GM21381 (cell line): ENCODE data around the gene TMEM190.
"Not testable (repeated sequence)": the region's sequence is repeated elsewhere in the genome, so short reads cannot be mapped to it uniquely, and the experiment has no call there.

Source experiments
- ATAC-seq: cut with Tn5 transposase; IDR thresholded peaks from one replicate; pipeline ENCODE4 v1.9.1; 2021; ENCODE audit warnings: mild to moderate bottlenecking, moderate library complexity; ENCODE audit not compliant: unreplicated experiment

Gene TMEM190

DNA sequence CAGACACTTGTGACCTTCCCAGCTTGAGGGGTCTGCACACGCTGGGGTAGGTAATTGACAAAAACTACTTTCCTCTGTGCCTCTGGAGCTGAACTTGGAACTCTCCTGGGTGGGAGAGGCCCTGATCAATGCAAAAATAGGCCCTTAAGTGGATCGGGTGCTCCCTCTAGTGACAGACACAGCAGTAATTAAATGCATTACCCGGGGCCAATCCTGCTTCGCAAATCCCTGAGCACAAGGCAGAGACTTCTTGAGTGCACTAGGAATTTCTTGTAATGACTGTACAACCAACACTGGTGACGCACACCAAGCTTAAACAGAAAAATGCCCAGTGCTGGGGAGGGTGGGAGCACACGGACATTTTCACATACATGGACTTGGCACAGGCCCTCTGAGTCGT is 41.6 kb downstream of the TMEM190 start:
- ATAC-seq, result no peak

DNA sequence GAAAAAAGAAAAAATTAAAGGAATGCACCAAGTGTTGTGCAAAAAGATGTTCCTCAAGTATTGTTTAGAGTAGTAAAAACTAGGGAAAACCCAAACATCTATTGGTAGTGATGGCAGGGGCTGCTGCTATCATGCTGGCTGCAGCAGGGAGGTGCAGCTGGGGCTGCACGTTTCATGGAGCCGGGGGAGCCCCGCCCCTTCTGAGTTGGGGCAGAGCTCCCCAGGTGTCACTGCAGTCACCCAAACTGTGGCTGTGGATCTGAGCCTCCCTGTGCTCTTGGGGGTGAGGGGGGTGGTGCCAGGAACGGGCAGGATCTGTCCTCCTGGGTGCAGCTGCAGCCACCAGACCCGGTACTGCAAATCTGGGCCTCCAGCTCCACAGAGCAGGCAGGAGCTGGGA is 42.5 kb downstream of the TMEM190 start:
- ATAC-seq, result no peak

DNA sequence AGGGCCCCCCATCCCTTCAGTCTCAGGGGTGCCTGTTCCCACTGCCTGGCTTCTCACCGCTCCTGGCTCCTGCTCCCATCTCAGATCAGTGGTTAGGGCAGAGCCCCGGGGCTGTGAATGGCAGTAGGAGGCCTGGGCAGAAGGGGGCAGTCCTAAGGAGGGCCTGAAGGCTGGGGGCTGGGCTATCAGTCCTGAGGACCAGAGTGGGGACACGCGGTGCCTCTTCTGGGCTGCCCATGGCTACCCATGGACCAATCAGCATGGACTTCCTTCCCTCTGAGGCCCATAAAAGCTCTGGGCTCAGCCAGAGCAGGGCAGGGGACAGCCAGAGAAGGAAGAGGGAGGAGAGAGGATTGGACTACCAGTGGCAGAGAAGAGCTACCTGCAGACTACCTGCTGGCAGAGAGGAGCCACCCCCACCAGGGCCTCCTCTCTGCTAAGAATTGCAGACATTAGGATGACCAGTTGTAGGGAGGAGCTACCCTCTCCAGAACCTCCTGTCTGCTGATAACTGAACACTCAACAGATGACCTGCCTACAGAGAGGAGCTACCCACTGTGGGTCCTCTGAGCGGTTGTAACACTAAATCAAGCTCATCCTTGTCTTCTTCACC is 43.1 kb downstream of the TMEM190 start:
- no peak for ATAC-seq

DNA sequence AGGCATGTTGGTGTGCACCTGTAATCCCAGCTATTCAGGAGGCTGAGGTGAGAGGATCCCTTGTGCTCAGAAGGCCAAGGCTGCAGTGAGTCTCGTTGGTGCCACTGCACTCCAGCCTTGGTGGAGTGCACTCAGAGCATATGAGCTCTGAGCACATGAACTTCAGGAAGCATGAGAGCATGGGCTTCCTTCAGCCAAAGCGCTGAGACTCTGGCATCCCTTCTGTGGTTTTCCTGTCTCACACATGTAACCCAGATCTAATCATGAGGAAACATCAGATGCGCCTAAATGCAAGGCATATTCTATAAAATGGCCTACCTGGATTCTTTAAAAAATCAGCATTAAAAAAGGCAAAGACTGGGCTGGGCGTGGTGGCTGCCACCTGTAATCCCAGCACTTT is 44.7 kb downstream of the TMEM190 start:
- ATAC-seq, result not testable (repeated sequence)

DNA sequence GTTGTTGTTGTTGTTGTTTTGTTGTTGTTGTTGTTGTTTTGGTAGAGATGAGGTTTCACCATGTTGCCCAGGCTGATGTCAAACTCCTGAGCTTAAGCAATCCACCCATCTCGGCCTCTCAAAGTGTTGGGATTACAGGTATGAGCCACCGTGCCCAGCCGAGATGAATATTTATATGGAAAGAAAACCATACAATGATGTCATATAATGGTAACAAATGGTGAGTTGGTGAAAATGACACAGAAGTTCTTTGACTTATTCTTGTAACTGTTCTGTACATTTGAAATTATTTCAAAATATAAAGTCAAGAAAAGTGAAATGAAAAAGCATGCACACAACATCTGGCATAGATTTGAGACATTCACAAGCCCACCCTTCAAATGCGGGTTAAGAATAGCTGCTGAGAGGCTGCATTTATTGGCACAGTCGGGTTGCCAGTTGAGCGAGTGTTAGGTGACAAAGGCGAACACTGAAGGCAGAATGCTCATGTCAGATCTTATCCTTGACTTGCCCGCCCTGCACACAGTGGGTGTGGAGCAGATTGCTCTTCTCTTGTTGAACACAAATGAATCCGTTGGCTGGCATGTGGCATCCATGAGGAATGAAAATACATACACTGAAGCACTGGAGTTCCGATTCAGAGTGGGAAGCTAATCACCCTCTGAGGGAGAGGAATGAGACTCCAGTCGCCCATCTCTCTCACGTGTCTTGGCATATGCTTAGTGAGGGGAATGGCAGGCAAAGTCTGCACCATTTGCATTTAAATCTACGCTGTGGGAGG is 46.8 kb downstream of the TMEM190 start:
- ATAC-seq, result no peak

DNA sequence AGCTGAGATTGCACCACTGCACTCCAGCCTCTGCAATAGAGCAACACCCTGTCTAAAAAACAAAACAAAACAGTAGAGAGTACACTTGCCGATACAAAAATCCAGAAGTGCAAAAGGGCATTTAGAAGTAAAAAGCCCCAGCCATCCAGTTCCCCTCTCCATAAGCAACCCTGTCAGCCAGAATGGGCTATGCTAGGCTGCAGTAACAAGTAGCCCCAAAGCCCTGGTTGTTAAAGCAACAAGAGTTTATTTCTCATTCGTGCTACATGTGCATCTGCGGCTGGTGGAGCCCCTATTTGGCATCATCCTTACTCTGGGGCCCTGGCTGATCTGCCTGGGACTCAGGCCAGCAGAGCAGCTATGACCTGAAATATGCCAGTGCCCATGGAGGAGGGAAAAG is 47.9 kb downstream of the TMEM190 start:
- ATAC-seq, result no peak

DNA sequence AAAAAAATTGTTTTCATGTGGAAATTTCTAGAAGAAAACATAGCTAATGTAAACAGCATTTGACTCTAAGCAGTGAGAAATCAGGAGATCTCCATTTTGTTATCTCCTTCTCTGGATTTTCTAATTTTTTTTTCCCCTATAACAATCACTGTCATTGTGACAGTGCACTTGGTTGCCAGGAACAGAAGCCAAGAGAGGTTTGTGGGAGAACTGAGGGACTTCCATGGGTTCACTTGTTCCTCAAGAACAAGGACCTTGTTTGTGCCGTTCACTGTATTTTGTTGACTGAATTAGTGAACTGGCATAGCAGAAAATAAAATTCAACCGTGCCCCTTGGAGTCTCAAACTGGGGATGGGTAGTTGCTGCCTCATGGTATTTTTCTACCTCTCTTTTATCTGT is 49.4 kb downstream of the TMEM190 start:
- ATAC-seq, result no peak
